Suppressor macrophage treated with lipopolysaccharide for 4 hours (primary cell): ENCODE results near the gene CPSF4.
A peak's percentile ranks its signal among the peaks of the same experiment; 100 is the strongest.

Experiments
- DNase-seq: peaks from one replicate; pipeline ENCODE4 v3.0.0-alpha.2; 2020

The CPSF4 gene

DNA sequence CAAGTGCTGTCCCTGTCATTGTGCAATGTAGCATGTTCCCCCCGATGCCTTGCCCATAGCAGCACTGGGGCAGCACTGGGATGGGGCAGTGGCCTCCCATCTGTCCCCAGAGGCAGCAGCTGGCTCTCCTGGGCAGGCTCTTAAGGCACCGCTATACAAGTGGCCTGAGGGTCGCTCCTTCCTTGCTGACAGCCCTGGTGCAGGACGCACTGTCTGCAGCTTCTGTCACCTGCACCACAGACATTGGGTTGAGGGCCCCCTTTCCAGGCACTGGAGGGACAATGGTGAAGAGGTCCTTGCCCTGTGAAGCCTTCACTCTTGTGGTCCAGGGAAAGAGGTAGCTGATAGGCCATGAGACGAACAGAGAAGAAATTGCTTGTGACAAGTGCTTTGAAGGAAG lies 10.6 kb downstream of the CPSF4 start:
- no peak for DNase-seq

DNA sequence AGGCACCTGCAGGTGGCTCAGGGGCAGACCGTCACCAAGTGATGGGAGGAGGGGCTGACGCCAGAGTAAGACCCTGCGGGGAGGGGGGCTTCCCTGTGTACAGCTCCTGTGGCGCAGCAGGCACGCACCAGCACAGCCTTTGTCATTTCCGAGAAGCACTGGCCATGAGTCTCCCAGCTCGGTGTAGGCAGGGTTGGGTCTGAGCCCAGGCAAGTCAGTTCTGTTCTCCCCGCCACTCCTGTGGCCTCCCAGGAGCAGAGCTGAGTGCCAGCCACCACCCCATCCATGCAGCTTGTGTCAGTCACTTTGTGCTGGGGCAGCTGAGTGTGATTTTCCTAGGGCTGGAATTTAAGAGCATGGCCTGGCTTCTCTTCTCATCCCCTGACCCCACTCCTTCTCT lies 13.2 kb downstream of the CPSF4 start:
- no peak for DNase-seq

DNA sequence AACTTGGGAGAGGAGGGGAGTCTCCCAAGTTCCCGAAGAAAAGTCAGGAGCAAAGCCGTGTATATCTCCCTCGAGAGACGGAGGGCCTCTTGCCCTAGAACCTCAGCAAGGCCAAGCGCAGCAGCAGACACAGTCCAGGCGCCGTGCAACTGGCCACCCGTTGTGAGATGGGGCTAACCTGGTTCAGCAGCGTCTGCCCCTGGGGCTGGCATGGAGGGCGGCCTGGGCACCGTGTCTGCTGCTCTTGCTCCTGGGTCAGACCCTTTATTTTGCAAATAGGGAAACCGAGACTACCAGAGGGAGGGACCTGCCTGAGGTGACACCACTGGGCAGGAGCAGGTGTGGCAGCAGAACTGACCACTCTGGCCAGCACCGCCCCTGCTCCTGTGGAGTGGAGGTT lies 13.8 kb downstream of the CPSF4 start:
- no peak for DNase-seq

DNA sequence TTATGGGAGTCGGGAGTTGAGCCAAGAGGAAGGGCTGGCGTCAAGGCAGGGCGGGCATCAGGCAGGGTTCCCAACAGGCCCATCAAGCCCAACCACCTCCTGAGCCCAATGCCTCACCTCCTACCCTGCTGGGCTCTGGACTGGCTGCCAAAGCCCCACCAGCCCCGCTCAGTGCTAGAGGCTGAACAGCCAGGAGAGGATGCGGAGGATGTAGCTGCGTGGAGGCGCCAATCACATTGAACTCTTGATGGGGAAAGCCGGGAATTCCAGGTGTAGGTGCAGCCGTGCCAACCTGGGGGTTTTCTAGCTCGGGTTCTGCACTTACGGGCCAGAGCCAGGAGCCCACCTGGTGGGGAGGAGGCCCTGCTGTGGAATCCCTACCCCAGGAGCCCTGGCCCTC lies 14.4 kb downstream of the CPSF4 start:
- no peak for DNase-seq

DNA sequence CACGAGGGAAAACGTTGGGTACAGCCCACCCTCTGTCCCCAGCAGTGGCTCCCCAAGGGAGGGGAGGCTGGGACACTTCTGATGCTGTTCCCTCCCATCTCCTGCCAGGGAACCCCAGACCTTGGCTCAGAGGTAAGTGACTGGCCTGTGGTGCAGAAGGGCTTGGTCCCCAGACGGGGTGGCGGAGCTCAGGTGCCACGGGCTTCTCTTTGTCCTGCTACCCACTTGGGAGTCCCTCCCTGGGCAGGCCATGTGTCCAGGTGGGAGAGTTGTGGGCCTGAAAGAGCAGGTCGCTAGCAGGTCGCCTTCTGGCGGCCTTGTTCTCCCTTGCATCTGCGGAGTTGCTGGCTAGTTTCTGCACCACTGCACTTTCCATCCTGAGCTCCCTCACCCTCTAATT lies 17.1 kb downstream of the CPSF4 start:
- DNase-seq: no peak

DNA sequence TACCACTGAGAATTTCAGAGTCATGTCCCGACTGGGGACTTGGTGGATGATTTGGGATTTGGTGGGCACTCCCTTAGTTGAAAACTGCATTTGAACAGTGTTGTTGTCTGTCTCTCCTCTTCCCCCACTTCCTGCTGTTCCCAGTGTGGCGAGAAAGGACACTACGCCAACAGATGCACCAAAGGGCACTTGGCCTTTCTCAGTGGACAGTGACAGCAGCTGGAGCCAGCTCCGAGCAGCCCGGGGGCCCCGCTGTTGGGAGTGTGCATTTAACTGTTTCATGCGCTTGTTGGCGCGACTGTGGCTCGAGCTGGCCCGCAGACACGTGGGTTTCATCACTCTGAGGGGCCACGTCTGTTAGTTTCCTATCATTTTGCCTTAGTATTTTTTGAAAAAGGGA lies 17.5 kb downstream of the CPSF4 start:
- DNase-seq: no peak

DNA sequence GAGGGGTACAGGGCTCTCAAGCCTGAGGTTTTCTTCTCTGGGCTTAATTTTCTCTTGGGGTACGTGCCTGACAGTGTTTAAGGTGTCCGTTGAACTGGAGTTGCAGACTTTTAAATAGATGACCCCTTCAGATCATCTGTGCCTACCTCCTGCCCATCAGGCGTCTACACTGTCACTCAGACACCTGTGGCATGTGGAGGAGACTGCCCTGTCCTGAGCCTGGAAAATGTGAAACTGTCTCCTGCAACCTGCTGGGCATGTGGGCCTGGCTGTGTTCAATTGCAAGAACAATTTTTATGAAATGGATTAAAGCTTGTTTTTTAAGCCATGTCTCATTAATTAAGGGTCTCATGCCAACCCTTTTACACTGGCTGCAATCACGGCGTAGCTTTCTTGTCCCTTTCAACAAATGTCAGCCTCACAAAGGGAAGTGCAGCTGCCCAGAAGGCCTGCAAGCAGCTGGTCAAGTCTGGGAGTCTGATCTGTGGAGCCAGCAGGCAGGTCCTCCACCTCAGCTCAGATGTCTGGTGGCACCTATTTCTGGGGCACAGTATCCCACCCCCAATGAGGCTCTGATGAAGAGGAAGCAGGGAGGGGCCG lies 18.4 kb downstream of the CPSF4 start:
- no peak for DNase-seq

DNA sequence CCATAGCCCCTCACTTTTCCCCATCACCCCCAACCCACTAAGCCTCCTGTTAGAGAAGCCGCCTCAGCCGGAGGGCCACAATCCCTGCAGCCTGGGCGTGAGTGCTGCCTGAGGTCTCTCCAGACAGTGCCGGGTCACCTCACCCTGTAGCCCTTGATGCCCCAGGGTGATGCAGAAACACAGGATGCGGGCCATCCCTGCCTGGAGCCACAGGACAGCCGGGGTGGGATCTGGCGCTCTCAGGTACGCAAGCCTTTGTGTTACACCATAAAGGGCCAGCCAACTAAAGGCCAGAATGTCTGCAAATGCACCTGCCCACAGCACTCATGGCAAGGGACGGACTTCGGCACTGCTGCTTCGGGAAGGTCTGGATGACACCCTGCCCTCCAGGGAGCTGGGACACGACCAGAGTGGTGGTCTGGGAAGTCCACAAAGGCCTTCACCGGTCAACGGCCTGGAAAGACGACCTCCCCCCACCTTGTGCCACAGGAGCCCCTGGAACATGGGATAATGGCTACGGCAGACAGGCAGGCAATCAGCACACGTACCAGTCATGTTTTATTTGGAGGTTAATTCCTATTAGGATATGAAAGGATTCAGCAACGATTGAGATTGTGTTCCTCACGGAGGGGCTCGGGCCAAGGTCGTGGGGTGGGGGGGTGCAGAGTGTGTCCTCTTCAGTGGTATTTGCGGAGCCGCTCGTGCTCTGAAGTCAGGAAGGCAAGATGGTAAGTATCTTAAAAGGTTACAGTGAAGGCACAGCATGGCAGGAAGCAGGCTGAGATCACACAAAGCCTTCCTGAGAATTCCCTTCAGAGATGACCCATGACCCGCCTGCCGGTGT lies 19.1 kb downstream of the CPSF4 start:
- DNase-seq: no peak

DNA sequence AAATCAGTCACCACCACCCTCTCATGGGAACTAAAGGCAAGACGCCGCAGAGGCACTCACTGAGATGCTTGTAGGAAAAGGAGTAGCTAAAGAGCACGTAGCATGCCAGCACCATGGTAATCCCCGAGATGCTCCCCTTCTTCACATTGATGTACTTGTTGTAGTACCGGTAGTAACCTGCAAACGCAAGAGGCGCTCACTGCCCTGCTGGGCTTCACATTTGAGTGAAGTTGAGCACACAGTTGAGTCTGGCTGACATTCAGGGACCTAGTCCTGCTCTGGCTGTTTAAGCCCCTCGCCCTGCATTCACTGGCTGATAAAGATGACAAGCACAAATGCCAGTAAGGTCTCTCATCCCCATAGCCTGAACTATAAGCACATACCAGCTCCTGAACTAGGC lies 20.3 kb downstream of the CPSF4 start:
- DNase-seq: peak; percentile 19

DNA sequence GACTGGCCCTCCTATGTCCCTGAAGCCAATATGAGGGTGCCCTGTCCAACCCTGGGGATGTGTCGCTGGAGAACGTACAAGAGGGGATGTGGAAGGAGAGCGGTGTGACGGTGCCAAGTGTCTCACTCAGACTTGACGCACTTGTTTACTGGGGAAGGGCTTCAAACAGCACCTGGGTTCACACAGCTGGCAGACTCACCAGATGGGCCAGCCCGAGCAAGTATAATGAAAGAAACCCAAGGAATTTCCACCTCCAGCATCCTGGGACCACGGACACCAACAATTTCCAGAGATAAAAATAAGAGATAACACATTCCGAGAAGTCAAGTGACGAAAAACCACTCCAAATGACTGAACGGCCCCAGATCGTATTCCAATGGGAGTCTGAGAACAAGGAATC lies 21.9 kb downstream of the CPSF4 start:
- no peak for DNase-seq

DNA sequence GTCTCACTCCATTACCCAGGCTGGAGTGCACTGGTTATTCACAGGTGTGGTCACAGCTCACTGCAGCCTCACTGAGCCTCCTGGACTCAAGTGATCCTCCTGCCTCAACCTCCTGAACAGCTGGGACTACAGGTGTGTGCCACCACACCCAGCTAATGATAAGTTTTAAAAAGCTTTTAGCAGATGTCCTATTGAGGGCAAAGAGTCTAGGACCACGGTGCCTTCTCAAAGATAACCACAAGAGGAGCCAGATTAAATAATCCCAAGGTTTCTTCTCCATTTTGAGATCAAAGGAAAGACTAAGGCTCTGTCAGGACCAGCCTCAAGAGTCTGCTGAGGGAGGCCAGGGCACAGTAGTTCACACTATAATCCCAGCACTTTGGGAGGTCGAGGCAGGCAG lies 22.5 kb downstream of the CPSF4 start:
- no peak for DNase-seq

DNA sequence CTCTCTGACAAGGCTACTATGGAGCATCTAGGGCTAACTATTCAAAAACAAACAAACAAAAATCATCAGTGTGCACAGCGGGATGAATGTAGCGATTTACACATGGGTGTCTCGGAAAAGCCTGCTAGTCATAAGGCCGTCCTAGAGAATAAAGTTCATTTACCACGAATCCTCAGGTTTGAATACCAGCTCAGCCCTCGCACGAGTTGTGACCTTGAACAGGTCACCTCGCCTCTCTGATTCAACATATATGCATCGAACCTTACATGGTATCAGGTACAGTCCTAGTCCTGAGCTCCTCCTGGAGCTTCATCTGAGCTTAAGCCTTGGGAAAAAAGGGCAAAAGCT lies 26.7 kb downstream of the CPSF4 start:
- DNase-seq: no peak

DNA sequence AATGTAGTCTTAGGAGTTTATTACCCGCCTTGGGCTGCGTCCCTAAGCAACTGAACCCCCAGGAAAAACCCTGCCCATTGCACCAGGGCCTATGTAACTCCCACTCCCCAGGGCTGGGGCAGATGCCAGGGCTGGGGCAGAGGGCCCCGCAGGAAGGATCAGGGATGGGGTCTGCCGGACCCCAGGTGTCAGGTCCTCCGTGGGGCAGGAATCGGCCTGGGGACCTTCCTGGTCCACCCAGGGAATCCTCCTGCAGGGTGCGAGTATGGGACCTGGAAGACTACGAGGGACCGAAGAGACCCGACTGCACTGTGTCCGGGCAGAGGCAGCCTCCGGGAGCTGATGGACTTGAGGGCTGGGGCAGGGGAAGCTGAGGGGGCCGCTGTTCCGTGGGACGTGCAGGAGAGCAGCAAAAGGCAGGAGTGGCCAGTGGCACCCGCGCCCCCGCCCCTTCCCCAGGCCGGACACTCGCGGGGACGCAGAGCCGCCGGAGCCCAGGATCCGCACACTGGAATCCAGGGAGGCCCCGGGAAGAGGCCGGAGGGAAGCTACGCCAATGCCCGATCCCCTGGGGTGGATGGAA lies 29.7 kb downstream of the CPSF4 start:
- DNase-seq: no peak

DNA sequence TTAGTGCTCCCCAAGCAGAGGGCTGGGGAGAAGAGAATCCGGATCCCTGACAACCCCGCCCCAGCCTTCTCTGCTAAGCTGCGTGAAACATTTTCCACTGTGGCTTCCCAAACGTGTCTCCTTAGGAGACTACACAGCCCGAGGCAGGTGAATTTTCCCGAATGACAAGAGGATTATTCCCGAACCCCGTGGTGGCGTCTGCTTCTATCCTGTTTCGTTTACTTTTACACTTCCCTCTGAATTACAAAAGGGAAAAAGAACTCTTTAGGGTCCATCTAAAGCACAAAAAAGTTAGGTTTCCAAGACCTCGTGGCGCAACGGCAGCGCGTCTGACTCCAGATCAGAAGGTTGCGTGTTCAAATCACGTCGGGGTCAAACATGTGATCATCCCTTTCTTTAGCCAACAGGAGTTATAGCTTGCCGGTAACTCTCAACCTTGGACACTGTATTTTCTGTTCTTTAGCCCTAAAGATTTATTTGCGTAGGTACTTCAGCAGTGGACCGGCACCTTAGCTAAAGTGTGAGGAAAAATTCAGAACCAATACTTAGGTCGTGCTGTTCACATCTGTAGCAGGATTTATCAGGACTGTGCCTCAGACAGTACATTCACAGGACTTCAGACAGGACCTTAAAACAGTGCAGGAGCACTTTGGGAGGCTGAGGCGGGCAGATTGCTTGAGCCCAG lies 30.8 kb downstream of the CPSF4 start:
- DNase-seq: no peak

DNA sequence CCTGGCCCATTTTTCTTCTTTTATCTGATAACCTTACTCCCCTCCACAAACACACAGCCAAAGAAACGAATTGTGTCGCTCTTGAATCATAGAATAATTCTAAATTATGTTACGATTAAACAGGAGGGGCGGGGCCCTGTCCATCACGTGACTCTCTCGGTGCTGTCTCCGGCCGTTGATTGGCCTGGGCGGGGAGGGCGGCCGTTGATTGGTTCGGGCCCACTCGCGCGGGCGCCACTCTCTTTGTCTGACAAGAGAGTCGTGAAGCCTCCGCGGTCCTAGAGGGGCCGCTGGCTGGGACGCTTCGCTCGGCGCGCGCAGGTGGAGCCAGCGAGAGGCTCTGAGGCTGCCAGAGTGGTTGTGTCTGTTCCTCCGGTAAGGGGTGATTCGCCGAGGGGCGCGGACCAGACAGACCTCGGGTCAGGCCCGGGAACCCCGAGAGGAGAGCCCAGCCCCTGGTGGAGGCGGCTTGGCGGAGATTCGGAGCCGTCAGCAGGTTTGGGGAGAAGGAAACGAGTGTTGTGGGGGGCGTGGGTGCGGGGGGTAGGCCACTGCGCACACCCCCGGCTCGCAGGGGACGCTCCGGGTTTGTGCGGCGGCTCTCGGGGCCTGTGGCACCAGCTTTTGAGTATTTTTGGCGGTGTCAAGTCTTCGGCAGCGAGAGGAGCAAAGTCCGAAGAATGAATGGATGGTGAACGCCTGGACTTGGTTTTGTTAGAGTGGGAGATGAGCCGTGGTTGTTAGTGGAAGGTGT lies 34.0 kb downstream of the CPSF4 start, which contains the start of gene ZNF789:
TSS of gene ZNF789 (plus strand) at position 330 of the 754 bp plus-strand sequence. CDS start 3,567 bp downstream, outside the sequence.
- peak; percentile 98 for DNase-seq

DNA sequence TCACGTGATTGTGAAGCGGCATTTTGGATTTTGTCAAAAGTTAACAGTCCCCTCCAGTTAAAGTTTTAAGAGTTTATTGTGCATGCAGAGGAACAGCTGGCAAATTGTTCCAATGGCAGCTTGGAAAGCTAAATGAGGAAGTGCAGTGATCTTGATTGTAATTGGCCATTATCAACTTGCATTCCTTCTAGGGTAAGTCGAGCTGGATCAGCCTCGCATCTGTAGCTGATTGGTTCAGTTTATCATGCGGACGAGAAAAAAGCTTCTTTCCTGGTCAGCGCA lies 34.5 kb downstream of the CPSF4 start:
- DNase-seq: peak; percentile 75

DNA sequence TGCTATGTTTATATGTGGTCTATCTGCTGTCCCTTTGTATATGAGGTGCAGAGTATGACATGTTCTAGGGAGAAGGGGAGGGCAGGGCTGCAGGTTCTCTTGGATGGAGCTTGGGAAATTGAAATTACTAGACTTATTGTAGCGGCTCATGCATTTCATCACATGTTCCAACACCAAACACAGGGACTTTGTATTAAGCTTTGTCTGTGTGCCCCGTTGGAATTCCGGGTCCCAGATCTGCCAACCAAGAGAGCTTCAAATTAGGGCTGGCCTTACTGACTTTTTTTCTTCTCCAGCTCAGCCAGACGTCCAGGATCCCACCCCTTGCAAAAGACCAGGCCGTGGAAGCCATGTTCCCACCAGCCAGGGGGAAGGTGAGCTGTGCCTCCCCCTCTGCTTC lies 37.4 kb downstream of the CPSF4 start:
- no peak for DNase-seq

DNA sequence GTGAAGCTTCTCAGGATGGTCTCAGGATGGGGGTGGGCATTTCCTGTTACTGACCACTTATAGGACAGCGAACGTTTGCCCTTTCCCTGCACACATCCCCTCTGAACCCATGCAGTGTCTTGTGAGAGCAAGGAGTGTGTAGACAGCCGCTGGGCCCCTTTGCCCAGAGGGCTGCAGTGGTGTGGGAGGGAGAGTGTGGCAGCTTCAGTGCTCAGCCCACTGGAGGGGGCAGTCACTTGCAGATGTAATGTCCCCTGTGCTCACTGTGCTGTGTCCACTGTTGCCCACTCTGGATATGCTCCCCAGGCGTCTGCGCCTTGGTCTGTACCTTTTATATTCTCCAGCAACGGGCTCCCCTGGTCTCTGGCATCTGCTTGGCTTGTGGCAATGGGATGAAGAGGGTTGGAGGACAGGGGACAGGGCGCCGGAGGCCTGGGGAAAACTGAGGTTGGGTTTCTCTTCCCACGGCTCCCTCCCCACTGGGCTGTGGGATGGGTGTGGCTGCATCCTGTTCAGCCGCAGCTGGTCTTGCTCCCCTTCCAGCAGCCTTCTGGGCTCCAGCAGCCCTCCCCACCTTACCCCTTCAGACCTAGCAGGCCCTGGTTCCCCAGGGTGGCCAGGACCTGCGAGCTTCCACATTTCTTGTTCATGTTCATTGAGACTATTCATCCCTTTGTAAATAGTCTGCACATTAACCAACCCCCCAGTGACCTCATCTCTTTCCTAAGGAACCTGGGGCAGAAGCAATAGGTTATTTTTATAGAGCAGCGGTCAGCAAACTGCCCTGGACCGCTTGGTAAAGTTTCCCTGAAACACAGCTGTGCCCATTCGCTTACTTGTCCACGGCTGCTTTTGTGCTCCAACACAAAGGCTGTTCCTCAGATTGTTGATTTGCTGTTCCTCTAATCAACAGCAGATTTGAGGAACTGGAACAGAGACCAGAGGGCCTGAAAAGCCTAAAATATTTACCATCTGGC lies 40.0 kb downstream of the CPSF4 start:
- no peak for DNase-seq

DNA sequence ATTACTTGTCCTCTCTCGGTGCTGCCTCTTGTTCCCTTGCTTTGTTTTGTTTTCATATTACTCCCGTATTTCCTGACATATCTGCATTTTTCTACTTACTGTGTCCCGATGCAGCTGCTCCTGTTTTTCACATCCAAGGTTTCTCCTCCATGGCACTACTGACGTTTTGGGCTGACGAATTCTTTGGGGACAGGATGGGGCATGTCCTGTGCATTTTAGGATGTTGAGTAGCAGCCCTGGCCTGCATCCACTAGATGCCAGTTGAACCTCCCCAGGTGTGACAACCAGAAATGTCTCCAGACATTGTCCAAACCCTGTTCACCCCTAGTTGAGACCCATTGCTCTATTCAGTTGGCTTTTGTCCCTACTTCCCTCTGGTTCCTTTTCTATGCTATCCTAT lies 46.4 kb downstream of the CPSF4 start:
- DNase-seq: no peak

DNA sequence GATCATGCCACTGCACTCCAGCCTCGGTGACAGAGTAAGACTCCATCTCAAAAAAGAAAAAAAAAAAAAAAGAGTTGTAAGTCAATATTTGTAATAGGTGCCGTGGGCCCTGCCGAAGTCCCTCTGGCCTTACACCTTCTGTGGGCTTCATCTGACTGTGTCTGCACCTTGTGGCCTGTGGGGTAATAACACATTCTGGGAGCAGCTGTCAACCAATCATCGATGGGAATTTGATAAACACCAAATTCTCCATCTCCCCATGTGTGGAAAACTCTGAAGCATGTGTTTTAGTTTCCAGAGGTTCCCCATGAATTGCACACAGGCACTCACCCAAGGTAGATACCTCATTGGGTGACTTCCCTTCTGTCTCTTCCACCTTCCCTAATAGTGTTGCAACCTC lies 50.5 kb downstream of the CPSF4 start:
- no peak for DNase-seq

DNA sequence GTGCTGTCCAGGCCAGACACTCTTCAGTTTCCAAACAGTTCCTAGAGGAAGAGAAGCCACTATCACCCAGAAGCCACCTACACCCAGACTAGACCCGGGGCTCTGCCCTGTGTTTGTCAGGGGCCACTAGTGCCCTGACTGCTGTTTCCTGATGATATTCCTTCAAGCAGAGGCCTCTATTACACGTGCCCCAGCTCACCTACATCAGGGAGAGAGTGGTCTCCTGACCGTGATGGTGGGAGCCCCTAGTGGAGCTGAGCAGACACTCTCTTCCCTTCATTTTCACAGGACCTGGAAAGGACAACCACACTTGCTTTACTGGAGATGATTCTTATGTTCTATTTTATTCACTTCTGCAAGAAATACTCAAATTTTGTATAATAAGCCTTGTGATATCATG lies 52.1 kb downstream of the CPSF4 start:
- no peak for DNase-seq

DNA sequence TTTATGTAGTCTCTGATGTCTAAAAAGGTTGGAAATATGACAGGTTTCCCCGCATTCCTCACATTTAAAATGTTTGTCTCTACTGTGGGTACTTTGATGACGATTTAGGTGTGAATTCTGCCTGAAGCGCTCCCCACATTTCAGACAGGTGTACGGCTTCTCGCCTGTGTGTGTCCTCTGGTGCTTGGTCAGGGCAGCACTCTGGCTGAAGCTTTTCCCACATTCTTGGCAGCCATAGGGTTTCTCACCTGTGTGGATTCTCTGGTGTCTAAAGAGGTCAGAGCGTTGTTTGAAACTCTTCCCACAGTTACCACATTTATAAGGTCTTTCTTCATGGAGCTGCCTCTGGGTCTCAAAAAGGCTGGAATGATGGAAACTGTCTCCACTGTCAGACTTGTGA lies 55.1 kb downstream of the CPSF4 start:
- DNase-seq: no peak
